HepG2 (cell line): ENCODE data around the gene ATG4B. TPM values are rescaled to one million over a fixed set of nuclear protein-coding genes. Genes with fewer than 3 reads are reported as not detected.

Experiments
- ATAC-seq: fragments of 200-7000 bp; cut with Tn5 transposase; 3 replicates; pipeline ENCODE4 v1.9.1; 2020; ENCODE audit warnings: mild to moderate bottlenecking, moderate library complexity
- BruUV-seq: library from RNA; stranded (reverse); fragments of 400-500 nt; replicated peaks from 2 replicates; lab custom pipeline; 2021; lab: Mats Ljungman, UMichigan
- CTCF ChIA-PET: fragments of 300-600 bp; formaldehyde crosslinking; extraction: SDS; loops from one replicate; lab custom pipeline; 2021; ENCODE audit warnings: low total read pairs, inconsistent platforms, low intra/inter-chr PET ratio; lab: Yijun Ruan, JAX
- POLR2A ChIA-PET: fragments of 350-600 bp; sonication (Branson Sonifier 250); formaldehyde crosslinking; loops from one replicate; lab custom pipeline; 2020; ENCODE audit warnings: antibody characterized with exemption, inconsistent platforms; lab: Yijun Ruan, JAX
- DNase-seq: peaks from one replicate; pipeline ENCODE4 v3.0.0-alpha.2; 2015; ENCODE audit warnings: low spot score
- FAIRE-seq: peaks from 3 replicates; lab custom pipeline; 2011; peaks lifted over from hg19 to GRCh38; lab: Jason Lieb, UNC
- H2AFZ ChIP-seq: one replicate; pipeline ENCODE4 v1.6.1; 2011; ENCODE audit warnings: low read length, inconsistent platforms
- H3K27ac ChIP-seq: fragments of 300-600 bp; 3 replicates; pipeline ENCODE4 v1.8.0; 2011; ENCODE audit warnings: mixed run types, mild to moderate bottlenecking, mixed read lengths, low read length, inconsistent platforms; ENCODE audit not compliant: insufficient read depth; ENCODE audit errors: extremely low read length
- H3K27me3 ChIP-seq, 2 experiments: fragments of 200-600 bp in 1 of 2; 2 replicates in 1 of 2; 3 replicates in 1 of 2; pipeline versions ENCODE4 v1.6.0 to v1.8.0; 2011; ENCODE audit warnings: low read length in 2 of 2, mild to moderate bottlenecking in 2 of 2, moderate library complexity in 2 of 2, inconsistent platforms in 1 of 2; ENCODE audit not compliant: insufficient read depth in 2 of 2, control insufficient read depth in 1 of 2
- H3K36me3 ChIP-seq, 2 experiments: fragments of 200-600 bp in 1 of 2; replicated peaks in 1 of 2; 2 replicates in 1 of 2; 3 replicates in 1 of 2; pipeline versions ENCODE4 v1.5.1 to v1.8.0; 2011; ENCODE audit warnings: low read length in 2 of 2, inconsistent platforms in 1 of 2; ENCODE audit not compliant: insufficient read depth in 2 of 2, control insufficient read depth in 1 of 2
- H3K4me1 ChIP-seq: 2 replicates; pipeline ENCODE4 v1.5.1; 2012; ENCODE audit warnings: low read length, inconsistent platforms; ENCODE audit not compliant: insufficient read depth
- H3K4me2 ChIP-seq: 2 replicates; pipeline ENCODE4 v1.6.0; 2011; ENCODE audit warnings: low read depth, low read length, inconsistent platforms
- H3K4me3 ChIP-seq, 3 experiments: fragments of 200-600 bp in 1 of 3; sonication (generic), shearing (Covaris generic) in 1 of 3; replicated peaks in 1 of 3; 2 replicates each; pipeline ENCODE4 v1.5.1; 2011 to 2016; ENCODE audit warnings: low read length in 3 of 3, inconsistent platforms in 2 of 3, low read depth in 2 of 3, mild to moderate bottlenecking in 2 of 3, control low read depth in 1 of 3, mixed read lengths in 1 of 3; ENCODE audit not compliant: insufficient read depth in 1 of 3
- H3K79me2 ChIP-seq: one replicate; pipeline ENCODE4 v1.6.1; 2011; ENCODE audit warnings: low read length, inconsistent platforms; ENCODE audit not compliant: insufficient read depth
- H3K9ac ChIP-seq: 2 replicates; pipeline ENCODE4 v1.6.0; 2011; ENCODE audit warnings: mild to moderate bottlenecking, low read depth, low read length, inconsistent platforms; ENCODE audit not compliant: insufficient read depth
- H3K9me3 ChIP-seq: 2 replicates; pipeline ENCODE4 v1.5.1; 2012; ENCODE audit warnings: mild to moderate bottlenecking, low read length
- H4K20me1 ChIP-seq: 2 replicates; pipeline ENCODE4 v1.6.0; 2011; ENCODE audit warnings: inconsistent platforms, mild to moderate bottlenecking, low read length, moderate library complexity; ENCODE audit not compliant: insufficient read depth
- SP4 ChIP-seq: sonication (generic); formaldehyde crosslinking; IDR thresholded peaks from 2 replicates; pipeline ENCODE4 v1.8.1; 2023; ENCODE audit warnings: mild to moderate bottlenecking, missing genetic modification reagents
- YEATS4 ChIP-seq: sonication (generic); formaldehyde crosslinking; IDR thresholded peaks from 2 replicates; pipeline ENCODE4 v1.4.0; 2020; ENCODE audit warnings: missing genetic modification reagents, borderline replicate concordance
- ZNF230 ChIP-seq: sonication (generic); formaldehyde crosslinking; IDR thresholded peaks from 2 replicates; pipeline ENCODE4 v1.4.0; 2020; ENCODE audit warnings: mild to moderate bottlenecking, missing genetic modification reagents
- ZNF296 ChIP-seq: sonication (generic); formaldehyde crosslinking; conservative IDR thresholded peaks from 2 replicates; pipeline ENCODE4 v1.5.0; 2020; ENCODE audit warnings: mild to moderate bottlenecking, missing genetic modification reagents
- ZNF569 ChIP-seq: sonication (generic); formaldehyde crosslinking; IDR thresholded peaks from 2 replicates; pipeline ENCODE4 v1.5.0; 2020; ENCODE audit warnings: mild to moderate bottlenecking, missing genetic modification reagents, moderate library complexity, borderline replicate concordance
- WGBS: methylation state at CpG from one replicate; pipeline ENCODE4 v1.1.6; 2017; ENCODE audit warnings: low lambda C conversion rate; 5-methylcytosine and 5-hydroxymethylcytosine counted together
- in situ Hi-C: cut with HindIII; loops from 2 replicates; pipeline ENCODE4 v1.10.0; 2017; ENCODE audit warnings: low pct_unique_long_range_greater_than_20kb; ENCODE audit not compliant: extremely low pct_ligation_motif_present
- intact Hi-C: fragments of 100-400 bp; cut with micrococcal nuclease; formaldehyde crosslinking; loops from one replicate; pipeline ENCODE4 v1.10.0; 2022; ENCODE audit not compliant: unreplicated experiment
- polyA plus RNA-seq, 8 experiments: library from polyadenylated mRNA; depleted of rRNA in 3 of 8; stranded (reverse) in 7 of 8; unstranded in 1 of 8; fragments of >200 nt; fragmentation: Illumina TruSeq in 4 of 8; extraction: Trizol in 4 of 8; gene quantifications; 2 replicates each; pipeline versions ENCODE4 v1.2.1 to v1.2.3, GENCODE V29; 2011 to 2016; ENCODE audit warnings: low read depth in 4 of 8, missing spikeins in 1 of 8, mixed read lengths in 1 of 8; ENCODE audit not compliant: insufficient read depth in 1 of 8
- total RNA-seq, 5 experiments: library from RNA; depleted of rRNA; stranded (reverse); fragments of >200 nt; fragmentation: Illumina TruSeq; extraction: Trizol; gene quantifications; 2 replicates each; pipeline ENCODE4 v1.2.3, GENCODE V29; 2016; ENCODE audit warnings: low read depth in 1 of 5
- TF ChIP-seq, protein P1 (sequence below): sonication (generic); formaldehyde crosslinking; IDR thresholded peaks from 2 replicates; pipeline ENCODE4 v1.8.0; 2022; ENCODE audit warnings: mild to moderate bottlenecking, missing genetic modification reagents; ENCODE audit not compliant: insufficient replicate concordance
- TF ChIP-seq, protein P2 (sequence below): IDR thresholded peaks from 2 replicates; pipeline ENCODE4 v1.6.1; 2012; ENCODE audit warnings: inconsistent platforms
- TF ChIP-seq, protein P3 (sequence below): sonication (generic); formaldehyde crosslinking; IDR thresholded peaks from 2 replicates; pipeline ENCODE4 v1.4.0; 2020; ENCODE audit warnings: missing genetic modification reagents
- TF ChIP-seq, protein P4 (sequence below): sonication (generic); formaldehyde crosslinking; conservative IDR thresholded peaks from 2 replicates; pipeline ENCODE4 v1.8.0; 2022; ENCODE audit warnings: mild to moderate bottlenecking, moderate library complexity, missing genetic modification reagents
- TF ChIP-seq, protein P5 (sequence below): sonication (generic); formaldehyde crosslinking; IDR thresholded peaks from 2 replicates; pipeline ENCODE4 v1.4.0; 2020; ENCODE audit warnings: missing genetic modification reagents, borderline replicate concordance

The ATG4B gene
- total and polyA plus RNA-seq, 2 of the 13 experiments (the other 11 are each of a cell fraction or from before 2014, with no cell fraction given) = 95.5 to 239 TPM

DNA sequence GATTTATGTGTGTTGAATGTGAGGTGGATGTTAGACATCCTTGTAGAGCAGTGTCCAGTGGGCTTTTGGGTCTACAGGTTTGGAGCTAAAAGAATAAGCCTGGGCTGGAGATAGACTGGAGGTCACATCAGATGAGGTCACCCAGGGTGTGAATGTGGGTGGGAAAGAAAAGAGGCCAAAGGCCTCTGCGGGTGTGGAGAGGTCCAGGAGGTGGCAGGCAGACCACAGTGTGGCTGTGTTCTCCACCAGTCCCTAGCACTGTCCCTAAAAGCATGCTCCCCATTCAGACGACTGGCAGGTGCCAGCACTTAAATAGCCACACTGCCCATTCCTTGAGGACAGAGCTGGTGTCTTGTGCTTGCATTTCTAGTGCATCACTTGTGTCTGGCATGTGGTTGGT, 4.1 kb downstream of the ATG4B start (continued):
- TF ChIP-seq, protein P1, sequence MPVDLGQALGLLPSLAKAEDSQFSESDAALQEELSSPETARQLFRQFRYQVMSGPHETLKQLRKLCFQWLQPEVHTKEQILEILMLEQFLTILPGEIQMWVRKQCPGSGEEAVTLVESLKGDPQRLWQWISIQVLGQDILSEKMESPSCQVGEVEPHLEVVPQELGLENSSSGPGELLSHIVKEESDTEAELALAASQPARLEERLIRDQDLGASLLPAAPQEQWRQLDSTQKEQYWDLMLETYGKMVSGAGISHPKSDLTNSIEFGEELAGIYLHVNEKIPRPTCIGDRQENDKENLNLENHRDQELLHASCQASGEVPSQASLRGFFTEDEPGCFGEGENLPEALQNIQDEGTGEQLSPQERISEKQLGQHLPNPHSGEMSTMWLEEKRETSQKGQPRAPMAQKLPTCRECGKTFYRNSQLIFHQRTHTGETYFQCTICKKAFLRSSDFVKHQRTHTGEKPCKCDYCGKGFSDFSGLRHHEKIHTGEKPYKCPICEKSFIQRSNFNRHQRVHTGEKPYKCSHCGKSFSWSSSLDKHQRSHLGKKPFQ (CRISPR knock-in tag) = no peak
- TF ChIP-seq, protein P2, sequence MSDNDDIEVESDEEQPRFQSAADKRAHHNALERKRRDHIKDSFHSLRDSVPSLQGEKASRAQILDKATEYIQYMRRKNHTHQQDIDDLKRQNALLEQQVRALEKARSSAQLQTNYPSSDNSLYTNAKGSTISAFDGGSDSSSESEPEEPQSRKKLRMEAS = peak; percentile 57; the same call in 1 of the 2 replicates
- no peak for TF ChIP-seq ZNF569
- no peak for TF ChIP-seq ZNF296

DNA sequence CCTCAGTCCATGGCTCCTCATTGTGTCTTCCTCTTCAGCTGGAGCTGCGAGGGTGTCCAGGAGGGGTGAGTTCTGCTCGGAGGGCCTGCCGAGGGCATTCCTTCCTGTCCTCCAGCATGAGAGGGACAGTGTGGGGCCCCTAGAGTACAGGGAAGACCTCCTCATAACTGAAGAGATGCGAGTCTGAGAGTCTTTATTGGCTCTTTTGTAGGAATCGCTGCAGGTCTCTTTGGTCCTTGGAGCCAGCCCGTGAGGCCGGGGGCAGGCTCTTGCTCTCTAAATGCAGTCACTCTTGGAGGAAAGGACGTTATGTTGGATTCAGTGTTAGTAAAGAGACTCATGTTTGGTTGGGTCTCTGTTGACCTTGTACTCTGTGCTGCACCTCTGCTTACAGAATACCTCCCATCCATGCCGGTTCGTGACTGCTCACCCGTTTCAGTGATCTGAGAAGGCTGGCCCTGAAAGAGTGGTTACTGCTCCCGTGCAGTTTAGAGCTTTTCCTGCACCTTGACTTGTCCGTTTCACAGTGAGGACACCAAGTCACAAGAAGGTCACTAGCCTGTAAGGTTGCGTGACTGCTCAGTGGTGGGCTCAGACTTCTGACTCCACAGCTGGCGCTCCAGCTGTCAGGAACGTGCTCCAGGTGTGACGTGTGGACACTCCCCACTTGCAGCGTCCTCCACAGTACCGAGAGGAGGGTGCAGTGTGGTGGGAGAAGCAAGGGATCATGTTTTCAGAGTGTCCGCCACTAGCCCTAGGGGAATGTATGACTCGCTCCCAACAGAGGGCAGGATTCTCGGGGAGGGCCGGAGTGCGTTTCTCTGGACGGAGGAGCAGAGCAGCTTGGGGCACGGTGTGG, 7.8 kb downstream of the ATG4B start:
- in situ Hi-C loops (loop anchor here (25.0 kb wide), 1 partner anchor 783 kb away; the partner anchor contains the start of gene AGXT), intact Hi-C loops (loop anchor here (5.0 kb wide), 2 partner anchors 42 to 98 kb away; partner anchors contain the start of gene DTYMK)
- no peaks in the 10 kb centered on the region for H3K9me3 ChIP-seq
- H3K79me2 ChIP-seq = peaks cover 91% of the 10 kb centered on the region
- no peaks in the 10 kb centered on the region for H3K27me3 ChIP-seq
- peaks cover 17% of the 10 kb centered on the region for H4K20me1 ChIP-seq
- H3K4me2 ChIP-seq = peak overlapping the region; percentile 100
- ATAC-seq (peak; percentile 92), DNase-seq (peak; percentile 93), FAIRE-seq (peak; percentile 91)
- ChIA-PET CTCF (interaction anchor here (1.6 kb wide), 1 partner anchor 14 kb away, joined by 5 read pairs; no protein-coding TSS in a partner anchor), POLR2A (interaction anchor here (0.5 to 3.6 kb wide), 8 partner anchors 10 to 330 kb away, joined by 3 to 30 read pairs (median 4); partner anchors contain the start of genes D2HGDH and DTYMK)
- peaks cover 92% of the 10 kb centered on the region for H3K4me1 ChIP-seq
- H3K36me3 ChIP-seq = peaks cover 0 to 6% of the 10 kb centered on the region in 2 experiments; a peak in 3 of 5 replicates
- 4% methylated on average over 23 of the region's 26 CpGs for WGBS
- peak overlapping the region; percentile 72 for H3K9ac ChIP-seq
- TSS peak; percentile 59 for BruUV-seq
- peak overlapping the region; percentile 92 for H3K27ac ChIP-seq
- H2AFZ ChIP-seq = no peak overlapping the region
- peak overlapping the region; percentile 39 to 79 (median 50) for H3K4me3 ChIP-seq
- TF ChIP-seq, protein P3, sequence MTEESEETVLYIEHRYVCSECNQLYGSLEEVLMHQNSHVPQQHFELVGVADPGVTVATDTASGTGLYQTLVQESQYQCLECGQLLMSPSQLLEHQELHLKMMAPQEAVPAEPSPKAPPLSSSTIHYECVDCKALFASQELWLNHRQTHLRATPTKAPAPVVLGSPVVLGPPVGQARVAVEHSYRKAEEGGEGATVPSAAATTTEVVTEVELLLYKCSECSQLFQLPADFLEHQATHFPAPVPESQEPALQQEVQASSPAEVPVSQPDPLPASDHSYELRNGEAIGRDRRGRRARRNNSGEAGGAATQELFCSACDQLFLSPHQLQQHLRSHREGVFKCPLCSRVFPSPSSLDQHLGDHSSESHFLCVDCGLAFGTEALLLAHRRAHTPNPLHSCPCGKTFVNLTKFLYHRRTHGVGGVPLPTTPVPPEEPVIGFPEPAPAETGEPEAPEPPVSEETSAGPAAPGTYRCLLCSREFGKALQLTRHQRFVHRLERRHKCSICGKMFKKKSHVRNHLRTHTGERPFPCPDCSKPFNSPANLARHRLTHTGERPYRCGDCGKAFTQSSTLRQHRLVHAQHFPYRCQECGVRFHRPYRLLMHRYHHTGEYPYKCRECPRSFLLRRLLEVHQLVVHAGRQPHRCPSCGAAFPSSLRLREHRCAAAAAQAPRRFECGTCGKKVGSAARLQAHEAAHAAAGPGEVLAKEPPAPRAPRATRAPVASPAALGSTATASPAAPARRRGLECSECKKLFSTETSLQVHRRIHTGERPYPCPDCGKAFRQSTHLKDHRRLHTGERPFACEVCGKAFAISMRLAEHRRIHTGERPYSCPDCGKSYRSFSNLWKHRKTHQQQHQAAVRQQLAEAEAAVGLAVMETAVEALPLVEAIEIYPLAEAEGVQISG (CRISPR knock-in tag) = peak; percentile 75; the same call in 1 of the 2 replicates
- TF ChIP-seq SP4 = peak; percentile 83; the same call in 1 of the 2 replicates
- peak; percentile 88; the same call in 1 of the 2 replicates for TF ChIP-seq YEATS4 (CRISPR knock-in tag)
- TF ChIP-seq, protein P4, sequence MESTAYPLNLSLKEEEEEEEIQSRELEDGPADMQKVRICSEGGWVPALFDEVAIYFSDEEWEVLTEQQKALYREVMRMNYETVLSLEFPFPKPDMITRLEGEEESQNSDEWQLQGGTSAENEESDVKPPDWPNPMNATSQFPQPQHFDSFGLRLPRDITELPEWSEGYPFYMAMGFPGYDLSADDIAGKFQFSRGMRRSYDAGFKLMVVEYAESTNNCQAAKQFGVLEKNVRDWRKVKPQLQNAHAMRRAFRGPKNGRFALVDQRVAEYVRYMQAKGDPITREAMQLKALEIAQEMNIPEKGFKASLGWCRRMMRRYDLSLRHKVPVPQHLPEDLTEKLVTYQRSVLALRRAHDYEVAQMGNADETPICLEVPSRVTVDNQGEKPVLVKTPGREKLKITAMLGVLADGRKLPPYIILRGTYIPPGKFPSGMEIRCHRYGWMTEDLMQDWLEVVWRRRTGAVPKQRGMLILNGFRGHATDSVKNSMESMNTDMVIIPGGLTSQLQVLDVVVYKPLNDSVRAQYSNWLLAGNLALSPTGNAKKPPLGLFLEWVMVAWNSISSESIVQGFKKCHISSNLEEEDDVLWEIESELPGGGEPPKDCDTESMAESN (CRISPR knock-in tag) = no peak; the same call in none of the 2 replicates
- TF ChIP-seq ZNF230 (CRISPR knock-in tag) = 0 out of 2 replicates have a peak, but pooled peaks have one; percentile 48
- TF ChIP-seq, protein P5, sequence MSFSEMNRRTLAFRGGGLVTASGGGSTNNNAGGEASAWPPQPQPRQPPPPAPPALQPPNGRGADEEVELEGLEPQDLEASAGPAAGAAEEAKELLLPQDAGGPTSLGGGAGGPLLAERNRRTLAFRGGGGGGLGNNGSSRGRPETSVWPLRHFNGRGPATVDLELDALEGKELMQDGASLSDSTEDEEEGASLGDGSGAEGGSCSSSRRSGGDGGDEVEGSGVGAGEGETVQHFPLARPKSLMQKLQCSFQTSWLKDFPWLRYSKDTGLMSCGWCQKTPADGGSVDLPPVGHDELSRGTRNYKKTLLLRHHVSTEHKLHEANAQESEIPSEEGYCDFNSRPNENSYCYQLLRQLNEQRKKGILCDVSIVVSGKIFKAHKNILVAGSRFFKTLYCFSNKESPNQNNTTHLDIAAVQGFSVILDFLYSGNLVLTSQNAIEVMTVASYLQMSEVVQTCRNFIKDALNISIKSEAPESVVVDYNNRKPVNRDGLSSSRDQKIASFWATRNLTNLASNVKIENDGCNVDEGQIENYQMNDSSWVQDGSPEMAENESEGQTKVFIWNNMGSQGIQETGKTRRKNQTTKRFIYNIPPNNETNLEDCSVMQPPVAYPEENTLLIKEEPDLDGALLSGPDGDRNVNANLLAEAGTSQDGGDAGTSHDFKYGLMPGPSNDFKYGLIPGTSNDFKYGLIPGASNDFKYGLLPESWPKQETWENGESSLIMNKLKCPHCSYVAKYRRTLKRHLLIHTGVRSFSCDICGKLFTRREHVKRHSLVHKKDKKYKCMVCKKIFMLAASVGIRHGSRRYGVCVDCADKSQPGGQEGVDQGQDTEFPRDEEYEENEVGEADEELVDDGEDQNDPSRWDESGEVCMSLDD (CRISPR knock-in tag) = no peak
